SKM-1 (cell line): ENCODE results near the gene ADNP.
"Not testable (repeated sequence)": the region's sequence is repeated elsewhere in the genome, so short reads cannot be mapped to it uniquely, and the experiment has no call there.

Experiments
- DNase-seq: peaks from one replicate; lab custom pipeline; 2025; ENCODE audit not compliant: unreplicated experiment; lab: John Stamatoyannopoulos, UW

The ADNP gene

DNA sequence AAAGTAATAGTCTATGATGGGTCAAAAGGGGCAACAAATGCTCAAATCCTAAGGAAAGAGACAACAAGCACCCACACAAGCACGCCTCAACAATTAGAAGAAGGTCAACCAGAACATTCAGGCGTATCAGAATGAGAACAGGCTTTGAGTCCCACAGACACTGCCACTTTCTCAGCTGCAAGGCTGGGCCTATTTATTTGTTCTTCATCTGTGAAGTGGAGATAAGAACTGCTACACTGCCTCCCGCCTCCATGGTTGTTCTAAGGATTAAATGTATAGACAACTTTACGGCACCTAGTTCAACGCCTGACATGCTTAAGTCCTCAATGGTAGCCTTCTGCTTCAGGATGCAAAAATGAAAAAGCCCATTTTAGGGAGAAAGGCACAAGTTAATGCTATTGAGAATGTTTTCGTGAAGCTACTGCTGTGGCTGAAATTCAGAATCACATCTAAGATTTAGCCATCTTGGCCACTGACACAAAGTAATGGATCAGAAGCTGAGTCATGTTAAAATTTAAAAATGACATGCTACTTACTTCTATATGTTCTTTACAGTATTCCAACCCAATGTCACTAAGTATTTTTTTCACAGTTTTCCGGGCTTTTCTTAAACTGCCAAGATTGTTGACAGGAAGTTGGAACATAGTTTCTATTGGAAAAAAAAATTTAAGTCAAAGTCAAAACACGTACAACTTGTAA is 27.7 kb downstream of the ADNP start:
- DNase-seq: no peak

DNA sequence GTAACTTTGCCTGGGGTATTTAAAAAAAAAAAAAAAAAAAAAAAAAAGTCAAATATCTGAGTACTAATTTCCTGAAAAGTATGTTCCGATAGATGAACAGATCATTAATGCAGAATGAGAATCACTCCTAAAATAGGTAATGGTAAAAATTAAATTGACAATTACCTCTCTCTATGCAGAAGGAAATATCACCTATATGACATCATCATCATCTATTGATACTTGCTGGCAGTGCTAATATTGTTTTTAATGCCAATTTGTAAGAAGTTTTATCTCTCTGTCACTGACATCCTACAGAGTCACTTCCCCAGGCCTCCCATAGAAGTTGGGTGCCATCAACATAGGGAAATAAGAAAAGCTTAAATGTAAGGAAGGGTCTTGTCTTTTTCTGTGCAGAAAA is 29.9 kb downstream of the ADNP start:
- DNase-seq: no peak

DNA sequence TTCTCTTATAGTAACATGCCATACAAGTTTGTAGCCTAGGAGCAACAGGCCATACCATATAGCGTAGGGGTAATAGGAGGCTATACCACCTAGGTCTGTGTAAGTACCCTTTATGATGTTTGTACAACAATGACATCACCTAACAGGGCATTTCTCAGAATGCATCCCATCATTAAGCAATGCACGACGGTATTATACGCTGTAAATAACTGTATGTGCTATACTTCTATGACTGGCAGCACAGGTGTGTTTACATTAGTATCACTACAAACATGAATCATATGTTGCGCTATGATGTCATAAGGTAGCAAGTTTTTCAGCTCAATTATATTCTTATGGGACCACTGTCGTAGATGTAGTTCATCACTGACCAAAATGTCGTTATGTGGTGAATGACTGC is 31.0 kb downstream of the ADNP start:
- no peak for DNase-seq

DNA sequence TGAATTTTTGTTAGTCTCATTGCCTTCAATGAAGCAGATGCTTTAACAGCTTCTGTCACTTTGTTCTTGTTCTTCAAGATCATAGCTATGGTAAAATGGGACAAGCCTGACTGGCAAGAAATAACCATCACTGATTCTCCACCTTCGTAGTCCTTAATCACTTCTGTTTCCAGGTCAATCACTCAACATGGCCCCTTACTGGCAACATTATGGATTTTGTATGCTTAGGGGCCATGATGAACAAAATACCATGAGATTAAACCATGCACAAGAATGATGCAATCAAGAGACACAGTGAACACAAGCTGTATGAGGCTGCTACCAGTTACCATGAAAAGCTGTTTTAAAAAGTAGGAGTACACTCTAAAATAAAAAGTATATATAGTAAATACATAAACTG is 32.8 kb downstream of the ADNP start:
- no peak for DNase-seq

GRCh38 chr20:50895111-50895830 is 36.0 kb downstream of the ADNP start:
- no peak for DNase-seq

GRCh38 chr20:50893620-50894019 is 37.6 kb downstream of the ADNP start:
- DNase-seq: no peak

DNA sequence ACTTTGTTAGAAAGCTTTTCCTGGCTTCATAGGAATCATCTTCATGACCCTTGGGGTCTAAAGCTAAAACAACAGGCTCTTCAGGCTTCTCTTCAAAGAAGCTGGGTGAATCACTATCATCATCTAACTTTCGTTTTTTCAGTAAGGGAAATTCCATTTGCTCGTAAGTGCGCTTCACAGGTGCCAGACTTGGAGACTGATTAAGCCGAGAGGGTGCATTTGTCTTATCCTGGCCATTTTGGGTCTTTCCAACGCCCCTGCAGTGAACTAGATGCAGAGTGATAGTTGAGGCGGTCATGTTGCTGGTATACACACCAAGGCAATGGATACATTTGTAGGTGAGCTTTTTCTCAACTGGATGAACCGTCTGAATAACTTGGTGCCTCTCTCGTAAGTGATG is 38.8 kb downstream of the ADNP start:
- no peak for DNase-seq

DNA sequence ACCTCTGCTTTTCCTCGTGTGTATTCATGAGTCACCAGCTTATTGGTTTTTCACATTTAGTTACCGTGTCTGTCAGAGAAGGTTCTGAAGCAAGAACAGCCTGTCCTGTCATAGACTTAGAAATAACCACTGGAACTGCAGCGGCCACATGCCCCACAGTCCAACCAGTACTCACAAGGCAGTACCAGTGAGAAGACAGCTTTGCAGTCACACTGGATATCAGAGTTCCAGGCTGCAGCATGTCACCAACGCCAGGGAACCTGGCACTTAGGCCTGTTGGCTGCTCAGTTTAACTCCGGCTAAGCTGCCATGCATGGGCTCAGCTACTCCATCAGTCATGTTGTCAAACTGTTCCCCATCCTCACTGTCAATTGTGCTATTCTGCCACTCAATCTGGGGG is 40.1 kb downstream of the ADNP start:
- DNase-seq: no peak

- no peak for DNase-seq
Measured at GRCh38 chr20:50887576-50887975, 43.7 kb downstream of the ADNP start.

GRCh38 chr20:50886184-50886790 is 45.0 kb downstream of the ADNP start:
- DNase-seq: no peak

GRCh38 chr20:50885781-50886180 is 45.5 kb downstream of the ADNP start:
- DNase-seq: no peak

DNA sequence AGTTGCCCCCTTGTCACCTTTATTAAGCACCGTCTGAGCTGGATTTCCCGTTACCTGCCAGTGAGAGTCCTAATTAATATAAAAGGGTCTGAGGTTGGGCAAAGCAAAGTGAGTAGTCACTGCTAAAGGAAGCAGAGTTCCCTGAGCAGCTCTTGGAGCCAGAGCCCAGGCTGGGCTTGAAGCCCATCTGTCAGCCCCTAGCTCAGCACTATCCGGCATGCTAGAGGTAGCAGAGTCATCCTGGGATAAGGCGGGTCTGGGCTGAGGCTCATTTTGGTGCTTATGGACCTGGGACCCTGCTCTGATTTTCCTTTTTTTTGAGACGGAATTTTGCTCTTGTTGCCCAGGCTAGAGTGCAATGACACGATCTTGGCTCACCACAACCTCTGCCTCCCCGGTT is 46.2 kb downstream of the ADNP start:
- no peak for DNase-seq

- no peak for DNase-seq
Measured at GRCh38 chr20:50883856-50884255, 47.4 kb downstream of the ADNP start.

DNA sequence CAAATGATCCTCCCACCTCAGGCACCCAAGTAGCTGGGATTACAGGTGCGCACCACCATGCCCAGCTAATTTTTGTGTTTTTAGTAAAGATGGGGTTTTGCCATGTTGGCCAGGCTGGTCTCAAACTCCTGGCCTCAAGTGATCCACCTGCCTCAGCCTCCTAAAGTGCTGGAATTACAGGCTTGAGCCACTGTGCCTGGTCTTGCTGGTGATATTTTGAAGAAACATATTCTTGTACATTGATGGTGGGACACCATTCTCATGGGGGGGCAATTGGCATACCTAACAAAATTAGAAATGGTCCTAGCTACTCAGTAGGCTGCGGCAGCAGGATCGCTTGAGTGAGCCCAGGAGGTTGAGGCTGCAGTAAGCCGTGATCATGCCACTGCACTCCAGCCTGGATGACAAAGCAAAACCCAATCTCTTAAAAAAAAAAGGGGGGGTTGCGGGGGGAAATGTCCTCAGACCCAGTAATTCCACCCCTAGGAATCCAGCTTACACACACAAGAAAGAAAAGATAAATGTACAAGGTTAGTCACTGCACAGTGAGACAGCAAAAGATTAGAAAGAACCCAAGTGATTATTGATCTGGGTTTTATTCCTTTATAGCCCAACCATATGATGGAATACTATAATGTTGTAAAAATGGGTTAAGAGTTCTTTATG is 49.3 kb downstream of the ADNP start:
- DNase-seq: not testable (repeated sequence)

DNA sequence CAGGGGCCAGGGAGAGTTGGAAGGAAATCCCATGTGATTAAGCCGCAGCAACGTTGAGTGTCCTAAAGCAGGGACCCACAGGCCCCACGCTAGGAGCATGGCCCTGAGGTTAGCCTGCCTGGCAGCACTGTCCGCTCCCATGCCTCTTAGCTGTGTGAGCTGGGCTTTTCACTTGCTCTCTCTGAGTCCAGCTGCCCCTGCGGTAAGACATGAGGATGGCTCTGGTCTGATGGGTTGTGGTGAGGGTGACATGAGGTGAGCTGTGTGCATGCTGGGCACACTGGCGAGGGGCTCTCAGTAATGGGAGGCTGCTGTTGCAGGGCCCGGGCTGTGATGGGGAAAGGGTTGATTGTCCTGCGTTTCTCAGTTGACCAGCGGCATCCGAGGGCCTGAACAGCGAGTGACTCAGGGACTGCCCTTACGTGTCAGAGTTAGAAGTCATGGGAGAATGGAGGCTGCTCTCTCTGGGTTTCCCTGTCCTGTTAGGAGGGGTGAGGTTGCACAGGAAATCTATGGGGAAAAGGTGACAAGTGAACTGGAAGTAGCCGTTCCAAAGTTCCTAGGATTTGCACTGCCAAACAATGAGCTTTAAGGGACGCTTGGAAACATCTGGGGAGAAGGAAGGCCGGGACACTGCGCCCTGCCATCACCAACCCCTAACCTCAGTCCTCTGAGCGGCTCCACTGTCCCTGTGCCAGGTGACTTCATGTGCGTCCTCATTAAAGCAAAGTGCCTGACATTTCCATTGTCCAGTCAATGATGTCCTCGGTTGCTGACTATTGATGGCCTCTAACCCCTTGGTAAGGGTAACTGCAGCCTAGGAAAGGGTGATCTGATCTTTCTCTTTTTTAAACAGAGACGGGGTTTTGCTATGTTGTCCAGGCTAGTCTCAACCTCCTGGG is 51.3 kb downstream of the ADNP start:
- DNase-seq: no peak

DNA sequence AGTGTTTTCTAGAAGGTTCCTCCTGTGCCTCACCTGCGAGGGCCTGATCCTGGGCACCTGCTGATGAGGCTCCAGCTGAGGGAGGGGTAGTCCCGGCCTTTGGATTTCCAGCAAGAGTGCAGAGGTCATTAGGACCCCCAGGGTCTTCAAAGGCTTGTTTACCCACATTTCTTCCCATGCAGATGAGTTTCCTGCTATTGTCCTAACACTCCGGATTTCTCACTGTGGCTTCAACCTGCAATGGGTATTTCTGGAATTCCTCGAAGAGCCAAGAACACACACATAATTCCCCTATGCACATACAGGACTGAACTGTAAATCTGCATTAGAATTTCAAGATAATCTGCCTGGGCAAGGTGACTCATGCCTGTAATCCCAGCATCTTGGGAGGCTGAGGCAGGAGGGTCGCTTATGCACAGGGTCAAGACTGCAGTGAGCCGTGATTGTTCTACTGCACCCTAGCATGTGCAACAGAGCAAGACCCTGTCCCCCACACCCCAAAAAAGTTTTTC is 53.9 kb downstream of the ADNP start:
- no peak for DNase-seq

DNA sequence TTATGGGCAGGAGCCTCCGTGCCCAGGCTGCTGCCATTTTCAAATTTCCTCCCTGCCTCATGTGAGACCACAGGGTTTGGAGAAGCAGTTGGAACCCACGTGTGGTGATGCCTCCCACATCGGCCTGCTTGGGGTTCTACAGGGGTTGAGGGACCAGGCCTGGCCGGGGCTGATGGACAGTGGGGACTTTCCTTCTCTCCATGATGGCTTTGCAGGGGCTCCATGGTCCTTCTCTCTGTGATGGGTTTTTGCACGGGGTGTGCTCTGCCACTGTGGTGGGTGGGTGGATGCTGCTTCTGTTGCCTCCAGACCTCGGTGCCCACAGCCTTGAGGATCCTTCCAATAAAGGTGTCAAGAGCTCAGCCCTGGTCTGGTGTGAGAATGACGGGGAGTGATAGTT is 54.4 kb downstream of the ADNP start:
- no peak for DNase-seq

DNA sequence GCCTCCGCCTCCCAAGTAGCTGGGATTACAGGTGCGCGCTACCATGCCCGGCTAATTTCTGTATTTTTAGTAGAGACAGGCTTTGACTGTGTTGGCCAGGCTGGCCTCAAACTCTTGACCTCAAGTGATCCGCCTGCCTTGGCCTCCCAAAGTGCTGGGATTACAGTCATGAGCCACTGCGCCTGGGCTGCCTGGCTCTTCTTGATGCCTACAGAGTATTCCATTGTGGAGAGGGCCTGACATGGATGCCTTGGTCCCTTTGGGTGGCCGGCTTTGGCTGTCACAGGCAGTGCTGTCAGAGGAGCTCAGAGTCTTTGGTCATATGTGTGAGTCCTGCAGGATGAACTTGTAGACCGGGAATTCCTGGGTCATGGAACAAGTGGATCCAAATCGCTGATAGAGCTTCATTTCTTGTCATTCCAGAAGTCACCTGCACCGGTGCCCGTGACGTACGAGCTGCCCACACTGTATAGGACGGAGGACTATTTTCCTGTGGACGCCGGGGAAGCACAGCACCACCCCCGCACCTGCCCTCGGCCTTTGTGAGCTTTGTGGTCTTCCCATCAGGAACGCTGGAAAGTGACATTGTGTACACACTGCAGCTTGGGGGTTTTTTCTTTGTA is 55.1 kb downstream of the ADNP start:
- DNase-seq: no peak

DNA sequence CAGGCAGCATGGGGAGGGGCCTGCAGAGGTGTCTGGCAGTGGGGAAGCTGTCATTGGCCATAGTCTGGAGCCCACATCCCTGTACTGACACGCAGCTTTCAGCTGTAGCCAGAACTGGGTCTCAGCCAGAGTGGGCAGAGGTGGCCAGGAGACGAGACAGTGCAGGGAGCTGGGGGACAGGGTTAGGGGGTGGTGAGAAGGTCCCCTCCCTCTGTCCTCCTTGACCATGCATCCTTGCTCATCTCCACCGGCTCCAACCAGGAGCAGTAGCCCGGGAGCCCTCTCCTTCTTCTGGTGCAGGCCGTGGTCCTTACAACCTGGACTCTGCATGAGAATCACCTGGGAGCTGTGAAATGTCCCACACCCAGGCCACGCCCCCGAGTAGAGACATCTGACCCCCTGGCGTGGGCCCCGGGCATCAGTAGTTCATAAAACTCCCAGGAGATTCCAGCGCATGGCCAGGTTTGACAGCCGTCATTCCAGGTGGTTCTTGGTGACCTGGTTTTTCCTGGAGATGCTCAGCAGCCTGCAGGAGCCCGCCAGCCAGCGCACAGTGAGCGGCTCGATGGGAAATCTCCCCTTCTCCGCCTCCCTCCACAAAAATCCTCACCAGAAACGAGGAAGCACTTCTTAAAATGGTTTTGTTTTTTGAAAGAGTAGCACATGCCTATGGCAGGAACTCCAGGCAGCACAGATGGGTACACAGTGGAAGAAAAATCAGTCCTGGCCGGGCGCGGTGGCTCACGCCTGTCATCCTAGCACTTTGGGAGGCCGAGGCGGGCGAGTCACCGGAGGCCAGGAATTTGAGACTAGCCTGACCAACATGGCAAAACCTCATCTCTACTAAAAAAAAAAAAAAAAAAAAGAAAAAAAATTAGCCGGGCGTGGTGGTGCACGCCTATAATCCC is 56.2 kb downstream of the ADNP start:
- DNase-seq: no peak
